HG02588 (cell line): ENCODE measurements around the gene STK11.
"Not testable (repeated sequence)": the region's sequence is repeated elsewhere in the genome, so short reads cannot be mapped to it uniquely, and the experiment has no call there.

ENCODE experiments used
- ATAC-seq: cut with Tn5 transposase; IDR thresholded peaks from one replicate; pipeline ENCODE4 v1.9.1; 2021; ENCODE audit warnings: mild to moderate bottlenecking, moderate library complexity; ENCODE audit not compliant: unreplicated experiment

Gene STK11

DNA sequence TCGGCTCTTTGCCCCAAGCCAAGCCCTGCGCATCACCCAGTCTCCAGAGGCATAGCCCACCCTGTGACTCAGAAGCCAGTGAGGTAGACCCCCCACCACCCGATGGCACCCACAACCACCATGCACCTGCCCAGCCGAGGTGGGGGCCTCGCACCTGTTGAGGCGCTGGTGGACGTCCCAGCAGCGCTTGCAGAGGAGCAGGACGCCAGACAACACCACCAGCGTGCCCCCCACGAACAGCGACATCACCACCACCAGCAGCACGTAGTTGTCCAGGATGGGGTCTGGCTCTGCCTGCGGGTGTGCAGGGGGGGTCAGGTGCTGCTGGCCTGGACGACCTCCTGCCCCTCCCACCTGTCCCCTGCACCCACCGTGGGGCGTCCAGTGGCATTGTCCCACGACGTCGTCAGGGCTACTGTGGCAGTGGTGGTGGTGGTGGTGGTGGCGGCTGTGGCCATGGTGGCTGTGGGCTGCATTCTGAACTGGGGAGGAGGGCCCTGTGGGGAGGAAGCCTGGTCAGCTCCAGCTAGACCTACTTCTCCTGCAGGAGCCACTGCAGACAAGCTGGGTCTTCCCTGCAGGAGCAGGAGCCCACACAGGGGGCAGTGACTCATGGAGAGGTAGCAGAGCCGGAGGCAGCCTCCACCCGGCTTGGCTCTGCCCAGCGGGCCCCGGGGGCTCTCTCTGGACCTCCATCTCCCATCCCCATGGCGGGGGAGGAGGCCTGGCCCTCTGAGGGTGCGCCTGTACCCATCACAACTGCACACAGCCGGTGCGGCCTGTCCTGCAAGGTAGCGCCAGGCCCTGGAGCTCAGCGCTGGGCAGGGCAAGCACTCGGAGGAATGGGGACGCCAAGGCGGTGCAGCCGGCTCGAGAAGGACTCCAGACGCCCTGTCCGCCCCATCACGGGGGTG lies 30.3 kb downstream of the STK11 start:
- no peak for ATAC-seq

DNA sequence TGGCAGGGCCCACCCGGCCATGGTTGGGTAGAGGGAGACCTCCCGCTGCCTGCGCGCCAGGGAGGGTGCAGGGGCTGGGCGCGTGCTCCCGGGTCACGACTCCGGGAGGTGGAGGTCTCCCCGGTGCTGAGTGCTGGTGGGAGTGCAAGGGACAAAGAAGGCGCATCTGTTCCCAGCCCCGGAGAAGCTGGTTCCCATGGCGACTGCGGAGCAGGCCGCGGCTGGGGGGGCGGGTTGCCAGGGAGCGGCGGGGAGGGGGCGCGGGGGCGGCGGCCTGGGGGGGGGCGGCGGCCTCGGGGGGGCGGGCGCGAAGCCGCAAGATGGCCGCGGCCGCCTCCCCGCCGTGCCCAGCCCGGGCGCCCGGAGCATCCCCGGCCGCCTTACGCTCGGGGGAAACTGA lies 31.0 kb downstream of the STK11 start:
- no peak for ATAC-seq

DNA sequence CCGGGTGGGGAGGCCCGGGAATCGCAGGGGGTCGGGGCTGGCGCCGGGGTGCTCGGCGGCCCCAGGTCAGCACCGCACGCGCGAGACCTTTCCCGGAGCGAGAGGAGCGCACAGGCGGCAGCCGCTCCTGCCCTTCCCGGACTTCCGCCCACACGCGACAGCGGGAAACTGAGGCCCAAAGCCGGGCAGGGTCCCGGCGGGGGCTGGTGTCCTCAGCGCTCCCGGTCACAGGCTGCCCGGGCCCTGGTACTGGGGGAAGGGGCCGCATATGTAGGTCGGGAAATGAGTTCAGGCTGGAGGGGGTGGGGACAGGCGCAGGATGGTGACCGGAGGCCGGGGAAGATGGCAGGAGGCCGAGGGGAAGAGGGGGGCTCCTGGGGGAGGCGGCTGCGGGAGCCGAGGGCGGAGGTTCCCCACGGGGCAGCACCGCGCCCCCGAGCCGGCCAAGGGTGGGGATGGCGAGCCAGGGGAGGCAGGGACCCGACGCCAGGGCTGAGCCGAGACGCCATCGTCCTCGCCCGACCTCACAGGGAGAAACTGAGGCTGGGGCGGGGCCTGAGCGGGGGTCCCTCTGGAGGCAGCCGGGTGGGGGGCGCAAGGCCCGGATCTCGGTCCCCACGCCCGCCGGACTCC lies 31.6 kb downstream of the STK11 start:
- no peak for ATAC-seq

DNA sequence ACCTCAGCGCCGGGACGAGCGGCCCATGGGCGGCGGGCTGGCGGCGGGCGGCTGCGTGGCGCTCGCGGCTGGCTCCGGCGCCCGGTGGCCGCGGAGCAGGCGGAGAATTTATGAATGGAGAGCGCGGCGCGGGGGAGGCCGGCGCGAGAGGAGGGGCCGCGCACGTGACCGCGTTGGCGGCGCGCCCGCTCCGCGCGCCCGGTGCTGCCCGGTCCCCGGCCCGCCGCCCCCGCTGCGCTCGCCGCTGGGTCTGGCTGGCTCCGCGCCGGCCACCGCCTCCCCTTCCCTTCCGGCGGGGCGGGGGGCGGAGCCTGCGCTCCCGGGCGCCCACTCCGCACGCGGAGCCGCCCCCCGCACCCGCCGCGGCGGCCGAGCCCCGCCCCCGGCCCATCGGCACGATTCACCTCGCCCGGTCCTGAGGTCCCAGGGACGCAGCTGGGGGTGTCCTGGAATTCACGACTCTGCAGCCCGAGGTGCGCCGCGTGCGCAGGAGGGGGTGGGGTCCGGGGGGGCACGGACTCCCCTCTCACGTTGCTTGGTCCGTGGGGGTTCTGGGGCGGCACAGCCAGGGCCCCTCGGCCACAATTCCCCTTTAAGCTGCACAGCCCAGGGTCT lies 32.3 kb downstream of the STK11 start, which contains the start of gene CBARP:
TSS of gene CBARP (minus strand) at position 252 of the 615 bp plus-strand sequence. CDS start 1,905 bp downstream, outside the sequence.
- no peak for ATAC-seq

DNA sequence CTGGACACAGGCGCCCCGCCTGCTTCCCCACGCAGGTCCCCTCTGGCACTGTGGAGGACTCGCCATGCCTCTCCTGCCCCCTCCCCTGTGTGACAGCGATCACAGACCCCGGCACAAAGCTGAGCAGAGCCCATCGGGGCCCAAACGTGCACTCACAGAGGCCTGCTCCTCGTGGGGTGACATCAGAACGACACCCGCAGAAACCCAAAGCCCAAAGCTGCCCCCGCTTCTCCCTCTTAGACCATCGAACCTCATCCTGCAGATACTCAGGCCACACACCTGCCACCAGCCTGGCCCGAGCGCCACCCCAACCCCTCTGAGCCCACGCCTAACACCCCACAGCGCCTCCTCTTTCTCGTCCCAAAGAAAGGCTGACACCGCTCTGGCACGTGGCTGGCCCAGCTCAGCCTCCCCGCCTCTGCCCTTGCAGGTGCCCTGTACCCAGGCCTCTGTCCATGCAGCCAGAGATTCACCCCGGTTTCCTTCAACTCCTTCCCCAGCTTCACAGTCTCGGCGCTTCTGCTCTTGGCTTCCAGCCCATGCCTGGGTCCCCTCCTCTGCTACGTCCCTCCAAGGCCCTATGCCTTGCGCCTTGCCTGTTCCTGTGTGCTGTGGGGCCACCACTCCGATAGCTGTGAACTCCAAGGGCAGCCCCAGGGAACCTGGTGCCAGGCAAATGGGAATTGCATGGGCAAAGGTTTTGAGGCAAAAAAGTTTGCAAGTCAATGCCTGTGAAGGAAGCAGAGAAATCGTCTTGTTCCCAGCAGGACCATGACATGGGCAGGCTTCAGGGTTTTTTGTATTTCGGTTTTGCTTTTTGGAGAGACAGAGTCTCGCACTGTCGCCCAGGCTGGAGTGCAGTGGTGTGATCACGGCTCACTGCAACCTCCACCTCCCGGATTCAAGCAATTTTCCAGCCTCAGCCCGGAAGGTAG lies 33.1 kb downstream of the STK11 start:
- ATAC-seq, result no peak

DNA sequence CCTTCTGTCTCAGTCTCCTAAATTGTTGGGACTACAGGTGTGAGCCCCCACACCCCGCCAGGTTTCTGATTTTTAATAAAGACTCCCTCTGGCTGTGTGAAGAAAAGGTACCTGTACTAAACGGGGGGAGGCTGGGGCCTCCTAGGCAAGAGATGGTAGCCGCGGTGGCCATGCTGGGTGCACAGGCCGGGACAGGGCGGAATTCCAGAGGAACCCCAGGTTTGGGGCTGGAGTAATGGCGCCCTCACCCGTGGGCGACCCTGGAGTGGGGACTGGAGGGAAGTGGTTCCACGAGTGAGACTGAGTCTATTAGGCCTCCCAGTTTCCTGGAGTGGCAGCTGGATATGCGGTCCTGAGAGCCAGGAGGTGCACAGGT lies 33.8 kb downstream of the STK11 start:
- ATAC-seq, result no peak

DNA sequence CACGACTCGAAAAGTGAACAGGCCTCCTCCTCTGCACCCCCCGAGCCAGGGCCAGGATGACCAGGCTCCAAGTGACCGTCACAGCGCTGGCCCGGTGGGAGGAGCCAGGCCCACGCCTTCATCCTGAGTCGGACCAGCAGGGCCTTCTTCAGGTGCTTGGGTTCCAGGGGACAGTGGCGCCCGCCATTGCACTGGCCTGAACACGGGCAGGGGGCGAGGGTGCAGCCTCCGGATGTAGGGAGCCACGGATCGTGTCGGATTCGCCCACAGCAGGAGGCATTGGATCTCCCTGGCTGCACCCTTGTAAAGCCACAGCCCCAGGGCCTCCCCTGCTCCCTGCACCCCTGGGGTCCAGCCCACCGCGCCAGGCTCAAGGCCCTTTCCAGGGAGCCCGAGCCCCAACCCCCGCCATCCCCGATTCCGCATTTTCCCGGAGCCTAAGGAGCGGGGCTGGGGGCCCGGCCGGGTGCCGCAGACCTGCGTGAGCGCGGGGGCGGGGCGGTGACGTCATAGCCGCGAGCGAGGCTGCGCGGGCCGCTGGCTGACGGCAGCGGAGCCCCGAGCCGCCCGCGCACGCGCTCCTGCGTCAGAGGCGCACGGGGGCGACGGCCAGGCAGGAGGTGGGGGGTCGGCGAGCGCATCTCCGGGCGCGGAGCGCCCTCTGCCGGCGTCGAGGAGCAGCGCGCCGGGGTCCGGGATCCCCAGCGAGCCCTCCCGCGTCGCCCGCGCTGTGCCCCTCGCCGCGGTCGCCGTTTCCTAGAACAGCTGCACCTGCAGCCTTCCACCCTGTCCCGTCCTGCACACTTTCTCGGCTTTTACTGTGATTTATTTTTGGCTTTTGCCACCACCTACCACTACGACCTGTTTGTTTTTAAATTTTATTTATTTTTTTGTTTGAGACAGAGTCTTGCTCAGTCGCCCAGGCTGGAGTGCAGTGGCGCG lies 34.5 kb downstream of the STK11 start:
- no peak for ATAC-seq

DNA sequence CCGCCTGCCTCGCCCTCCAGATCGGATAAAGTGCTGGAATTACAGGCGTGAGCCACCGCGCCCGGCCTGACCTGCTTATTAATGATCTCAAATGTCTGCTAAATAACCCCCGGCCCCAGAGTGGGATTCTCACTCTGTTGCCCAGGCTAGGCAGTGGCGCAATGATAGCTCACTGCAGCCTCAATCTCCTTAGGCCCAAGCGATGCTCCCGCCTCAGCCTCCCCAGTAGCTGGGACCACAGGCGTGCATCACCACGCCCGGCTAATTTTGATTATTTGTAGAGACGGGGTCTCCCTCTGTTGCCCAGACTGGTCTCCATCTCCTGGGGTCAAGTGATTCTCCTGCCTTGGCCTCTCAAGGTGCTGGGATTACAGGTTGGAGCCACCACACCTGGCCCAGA lies 35.3 kb downstream of the STK11 start:
- ATAC-seq, result no peak

DNA sequence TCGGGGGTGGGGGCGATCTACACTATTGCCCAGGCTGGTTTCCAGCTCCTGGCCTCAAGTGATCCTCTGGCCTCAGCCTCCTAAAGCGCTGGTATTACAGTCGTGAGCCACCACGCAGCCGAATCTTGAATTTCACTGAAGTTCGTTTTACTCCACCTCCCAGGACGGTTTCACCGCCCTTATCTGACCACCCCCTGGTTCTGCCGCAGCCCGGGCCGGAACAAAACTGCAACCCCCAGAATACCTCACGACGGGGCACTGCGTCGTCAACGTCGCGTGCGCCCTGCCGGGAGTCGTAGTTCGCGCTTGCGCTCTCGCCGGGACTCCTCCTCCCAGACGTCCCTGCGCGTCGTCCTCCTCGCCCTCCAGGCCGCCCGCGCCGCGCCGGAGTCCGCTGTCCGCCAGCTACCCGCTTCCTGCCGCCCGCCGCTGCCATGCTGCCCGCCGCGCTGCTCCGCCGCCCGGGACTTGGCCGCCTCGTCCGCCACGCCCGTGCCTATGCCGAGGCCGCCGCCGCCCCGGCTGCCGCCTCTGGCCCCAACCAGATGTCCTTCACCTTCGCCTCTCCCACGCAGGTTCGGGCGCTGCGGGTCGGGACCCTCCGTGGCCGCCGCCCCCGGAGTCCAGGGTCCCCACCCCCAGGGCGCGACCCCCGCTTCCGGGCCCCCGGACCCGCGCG lies 36.0 kb downstream of the STK11 start, which contains the start of gene ATP5F1D:
TSS of gene ATP5F1D (plus strand) at position 335 of the 679 bp plus-strand sequence. CDS start at position 435, 100 bp downstream.
- peak; percentile 36 for ATAC-seq

DNA sequence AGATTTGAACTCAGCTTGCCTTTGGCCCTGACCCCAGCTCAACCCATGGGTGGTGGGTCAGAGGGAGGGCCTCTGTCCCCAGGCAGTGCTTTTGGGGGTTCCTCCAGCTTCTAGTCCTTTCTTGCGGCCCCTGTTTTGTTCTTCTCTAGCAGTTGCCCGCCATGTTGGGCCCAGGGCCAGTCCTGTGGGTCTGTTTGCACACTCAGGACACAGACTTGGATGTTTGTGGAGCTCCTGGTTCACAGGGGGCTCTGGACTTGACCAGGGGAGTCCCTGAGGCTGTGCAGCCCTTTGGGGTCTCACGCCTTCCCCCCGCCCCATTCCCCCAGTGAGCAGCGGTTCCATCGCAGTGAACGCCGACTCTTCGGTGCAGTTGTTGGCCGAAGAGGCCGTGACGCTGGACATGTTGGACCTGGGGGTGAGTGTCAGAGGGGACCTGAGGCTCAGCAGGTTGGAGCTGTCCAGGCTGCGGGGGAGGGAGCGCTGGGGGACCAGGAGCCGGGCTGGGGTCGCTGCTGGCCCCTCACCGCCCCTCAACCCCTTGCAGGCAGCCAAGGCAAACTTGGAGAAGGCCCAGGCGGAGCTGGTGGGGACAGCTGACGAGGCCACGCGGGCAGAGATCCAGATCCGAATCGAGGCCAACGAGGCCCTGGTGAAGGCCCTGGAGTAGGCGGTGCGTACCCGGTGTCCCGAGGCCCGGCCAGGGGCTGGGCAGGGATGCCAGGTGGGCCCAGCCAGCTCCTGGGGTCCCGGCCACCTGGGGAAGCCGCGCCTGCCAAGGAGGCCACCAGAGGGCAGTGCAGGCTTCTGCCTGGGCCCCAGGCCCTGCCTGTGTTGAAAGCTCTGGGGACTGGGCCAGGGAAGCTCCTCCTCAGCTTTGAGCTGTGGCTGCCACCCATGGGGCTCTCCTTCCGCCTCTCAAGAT lies 38.5 kb downstream of the STK11 start:
- no peak for ATAC-seq

DNA sequence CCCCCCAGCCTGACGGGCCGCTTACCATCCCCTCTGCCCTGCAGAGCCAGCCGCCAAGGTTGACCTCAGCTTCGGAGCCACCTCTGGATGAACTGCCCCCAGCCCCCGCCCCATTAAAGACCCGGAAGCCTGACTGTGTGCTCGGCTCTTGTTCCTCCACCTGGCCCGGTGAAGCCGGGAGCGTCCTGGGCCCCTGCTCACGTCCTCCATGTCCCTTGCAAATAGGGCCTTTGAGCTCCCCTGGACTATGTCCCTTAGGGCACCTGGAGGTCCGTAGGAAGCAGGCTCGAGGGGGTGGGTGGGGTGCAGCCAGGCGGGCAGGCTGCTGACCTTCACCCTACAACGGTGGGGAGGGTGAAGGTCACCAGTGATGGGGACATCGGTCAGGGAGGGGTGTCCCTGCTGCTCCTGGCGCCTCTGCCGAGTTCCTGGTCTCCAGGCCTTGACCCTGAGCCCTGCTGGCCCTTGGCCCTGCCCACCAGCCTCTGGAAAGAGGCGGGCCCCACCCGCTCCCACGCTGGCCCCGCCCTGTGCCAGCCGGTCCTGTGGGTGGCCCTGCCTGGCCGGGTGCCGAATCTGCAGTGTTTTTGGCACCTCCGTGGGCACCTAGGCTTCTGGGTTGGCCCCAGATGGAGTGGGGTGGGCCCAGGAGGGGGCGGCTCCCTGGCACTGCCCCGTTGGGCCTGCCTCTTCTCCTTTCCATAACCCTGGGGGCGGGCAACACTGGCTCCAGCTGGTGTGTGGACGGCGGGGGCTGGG lies 39.3 kb downstream of the STK11 start:
- ATAC-seq, result no peak

DNA sequence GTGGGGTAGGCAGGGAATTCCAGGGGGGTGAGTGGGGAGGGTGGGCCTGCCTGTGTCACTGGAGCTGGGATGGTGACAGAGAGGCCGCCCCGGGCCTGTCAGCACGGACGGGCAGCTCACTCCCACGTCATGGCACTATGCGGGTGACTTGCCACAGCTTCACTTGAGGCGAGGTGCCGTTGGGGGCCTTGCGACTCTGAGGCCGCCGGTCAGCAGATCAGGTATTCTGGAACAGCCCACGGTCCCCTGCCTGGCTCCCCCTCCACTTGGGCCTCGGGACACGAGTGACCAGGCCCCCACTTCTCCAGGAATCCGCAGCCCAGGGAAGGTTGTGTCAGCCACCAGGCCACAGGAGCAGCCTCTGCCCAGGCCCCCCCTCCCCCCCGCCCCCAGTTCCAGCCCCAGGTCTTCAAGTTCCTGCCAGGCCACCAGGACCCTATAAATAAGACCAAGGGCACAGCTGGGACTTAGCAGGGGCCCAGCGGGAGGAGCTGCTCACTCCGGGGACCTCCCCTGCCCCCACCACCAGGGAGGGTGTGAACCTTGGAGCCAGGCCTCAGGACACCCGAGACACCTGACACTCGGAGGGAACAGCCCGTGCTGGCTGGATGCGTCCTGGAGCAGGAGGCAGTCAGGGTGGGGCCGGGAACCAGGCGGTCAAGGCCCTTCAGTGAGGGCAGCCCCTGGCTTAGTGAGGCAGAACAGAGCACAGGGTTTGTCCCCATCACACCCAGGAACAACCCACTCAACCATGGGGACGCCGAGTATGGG lies 40.1 kb downstream of the STK11 start:
- no peak for ATAC-seq

DNA sequence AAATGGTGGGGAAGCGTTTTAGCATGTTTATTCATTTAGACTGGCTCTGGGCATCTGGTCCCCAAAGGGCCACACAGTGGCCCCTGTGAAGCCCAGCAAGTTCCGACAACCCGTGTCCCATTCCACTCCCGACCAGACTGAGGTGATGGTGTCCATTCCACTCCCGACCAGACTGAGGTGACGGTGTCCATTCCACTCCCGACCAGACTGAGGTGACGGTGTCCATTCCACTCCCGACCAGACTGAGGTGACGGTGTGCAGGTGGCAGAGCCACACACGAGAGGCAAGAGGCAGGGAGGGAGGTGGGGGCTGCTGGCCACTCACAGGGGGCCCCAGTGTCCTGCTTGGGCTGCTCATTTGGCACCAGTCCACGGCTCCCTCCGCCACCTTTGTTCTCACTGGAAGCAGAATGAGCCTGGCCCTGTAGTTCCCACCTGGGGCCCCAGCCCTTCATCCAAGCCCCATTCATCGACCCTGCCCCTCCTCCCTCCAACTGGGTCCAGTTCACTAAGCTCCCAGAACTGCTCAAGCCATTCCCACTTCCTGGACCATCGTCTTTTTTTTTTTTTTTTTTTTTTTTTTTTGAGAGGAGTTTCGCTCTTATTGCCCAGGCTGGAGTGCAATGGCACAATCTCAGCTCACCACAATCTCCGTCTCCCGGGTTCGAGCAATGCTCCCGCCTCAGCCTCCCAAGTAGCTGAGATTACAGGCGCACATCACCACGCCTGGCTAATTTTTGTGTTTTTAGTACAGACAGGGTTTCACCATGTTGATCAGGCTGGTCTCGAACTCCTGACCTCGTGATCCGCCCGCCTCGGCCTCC lies 40.9 kb downstream of the STK11 start:
- not testable (repeated sequence) for ATAC-seq

DNA sequence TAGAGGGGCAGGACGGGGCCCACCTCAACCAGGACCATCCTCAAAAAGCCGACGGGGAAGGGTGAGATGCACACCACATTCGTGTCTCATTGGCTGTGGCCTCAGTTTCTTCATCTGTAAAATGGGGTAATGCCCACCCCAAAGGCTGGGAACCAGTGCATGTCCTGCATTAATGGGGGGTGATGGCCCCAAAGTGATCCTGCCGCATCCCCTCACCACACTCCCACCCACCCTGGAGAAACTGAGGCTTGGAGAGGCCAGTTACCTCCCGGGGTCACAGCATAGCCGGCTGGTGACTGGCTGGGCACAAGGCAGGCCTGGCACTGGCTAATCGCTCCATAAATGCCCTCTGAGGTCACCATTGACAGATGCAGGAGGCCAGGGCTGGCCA lies 42.2 kb downstream of the STK11 start:
- ATAC-seq, result no peak

DNA sequence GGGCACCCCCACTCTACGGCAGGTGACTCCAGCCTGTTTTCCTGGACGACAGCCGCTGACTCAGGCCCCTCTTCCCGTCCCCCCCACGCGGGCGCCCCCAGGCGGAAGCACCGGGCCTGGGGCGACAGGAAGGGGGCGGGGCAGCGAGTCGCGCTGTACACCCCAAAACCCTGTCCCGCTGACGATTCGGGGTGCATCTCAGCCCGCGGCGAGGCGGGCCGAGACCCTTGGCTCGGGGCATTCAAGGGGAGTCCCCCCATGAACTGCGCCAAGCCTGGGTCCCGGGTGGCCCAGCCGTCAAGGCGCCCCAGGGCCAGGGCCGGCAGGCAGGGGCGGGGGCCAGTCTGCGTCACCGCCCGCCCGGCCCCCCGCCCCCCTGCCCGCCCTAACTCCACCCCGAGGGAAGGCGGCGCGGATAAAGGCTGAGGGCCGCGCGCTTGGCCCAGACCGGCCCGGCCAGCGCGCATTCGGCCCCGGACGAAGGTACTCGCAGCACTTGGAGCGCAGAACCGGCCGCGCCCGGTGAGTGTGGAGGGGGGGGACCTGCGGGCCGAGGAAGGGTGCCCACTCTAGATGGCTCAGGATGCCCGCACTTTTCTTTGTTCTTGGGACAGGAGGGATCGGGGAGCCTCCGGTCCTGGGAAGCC lies 42.7 kb downstream of the STK11 start, which contains the start of gene MIDN:
TSS of gene MIDN (plus strand) at position 445 of the 647 bp plus-strand sequence. CDS start 1,714 bp downstream, outside the sequence.
- ATAC-seq, result peak; percentile 7
